ENCODE data around the gene ACP3.

ACP3 gene

GRCh38 chr3:132352556-132353143 is 35.4 kb downstream of the ACP3 start:
- DNase-seq (ENCODE audit: low read depth): peak; percentile 51
- peak; percentile 86 for TF ChIP-seq CTCF (IDR thresholded peaks at IDR 0.05; ENCODE audit: control insufficient read depth, insufficient read depth, low read depth, low read length, missing control alignments)
- H3K4me3 ChIP-seq (ENCODE audit: control insufficient read depth, low read depth, low read length): no peak overlapping the region

GRCh38 chr3:132354916-132355702 is 37.9 kb downstream of the ACP3 start:
- DNase-seq (ENCODE audit: low read depth): no peak
- H3K4me3 ChIP-seq (ENCODE audit: control insufficient read depth, low read depth, low read length): no peak overlapping the region
- TF ChIP-seq CTCF (IDR thresholded peaks at IDR 0.05; ENCODE audit: control insufficient read depth, insufficient read depth, low read depth, low read length, missing control alignments): no peak

GRCh38 chr3:132356568-132356967 is 39.4 kb downstream of the ACP3 start:
- DNase-seq (ENCODE audit: low read depth): no peak
- TF ChIP-seq CTCF (IDR thresholded peaks at IDR 0.05; ENCODE audit: control insufficient read depth, insufficient read depth, low read depth, low read length, missing control alignments): no peak
- no peak overlapping the region for H3K4me3 ChIP-seq (ENCODE audit: control insufficient read depth, low read depth, low read length)

- DNase-seq (ENCODE audit: low read depth): no peak
- no peak overlapping the region for H3K4me3 ChIP-seq (ENCODE audit: control insufficient read depth, low read depth, low read length)
- no peak for TF ChIP-seq CTCF (IDR thresholded peaks at IDR 0.05; ENCODE audit: control insufficient read depth, insufficient read depth, low read depth, low read length, missing control alignments)
These were observed 43.5 kb downstream of the ACP3 start for GRCh38 chr3:132360717-132361116.

- no peak overlapping the region for H3K4me3 ChIP-seq (ENCODE audit: control insufficient read depth, low read depth, low read length)
- DNase-seq (ENCODE audit: low read depth): no peak
- TF ChIP-seq CTCF (IDR thresholded peaks at IDR 0.05; ENCODE audit: control insufficient read depth, insufficient read depth, low read depth, low read length, missing control alignments): no peak
These were observed 45.1 kb downstream of the ACP3 start for GRCh38 chr3:132362329-132362728.

GRCh38 chr3:132368515-132368914 is 51.3 kb downstream of the ACP3 start:
- H3K4me3 ChIP-seq (ENCODE audit: control insufficient read depth, low read depth, low read length): no peak overlapping the region
- DNase-seq (ENCODE audit: low read depth): no peak
- TF ChIP-seq CTCF (IDR thresholded peaks at IDR 0.05; ENCODE audit: control insufficient read depth, insufficient read depth, low read depth, low read length, missing control alignments): no peak

Data from AG09309 (cell line).